ENCODE measurements around the gene YAF2.
"Not testable (repeated sequence)": the region's sequence is repeated elsewhere in the genome, so short reads cannot be mapped to it uniquely, and the experiment has no call there.

Gene YAF2

DNA sequence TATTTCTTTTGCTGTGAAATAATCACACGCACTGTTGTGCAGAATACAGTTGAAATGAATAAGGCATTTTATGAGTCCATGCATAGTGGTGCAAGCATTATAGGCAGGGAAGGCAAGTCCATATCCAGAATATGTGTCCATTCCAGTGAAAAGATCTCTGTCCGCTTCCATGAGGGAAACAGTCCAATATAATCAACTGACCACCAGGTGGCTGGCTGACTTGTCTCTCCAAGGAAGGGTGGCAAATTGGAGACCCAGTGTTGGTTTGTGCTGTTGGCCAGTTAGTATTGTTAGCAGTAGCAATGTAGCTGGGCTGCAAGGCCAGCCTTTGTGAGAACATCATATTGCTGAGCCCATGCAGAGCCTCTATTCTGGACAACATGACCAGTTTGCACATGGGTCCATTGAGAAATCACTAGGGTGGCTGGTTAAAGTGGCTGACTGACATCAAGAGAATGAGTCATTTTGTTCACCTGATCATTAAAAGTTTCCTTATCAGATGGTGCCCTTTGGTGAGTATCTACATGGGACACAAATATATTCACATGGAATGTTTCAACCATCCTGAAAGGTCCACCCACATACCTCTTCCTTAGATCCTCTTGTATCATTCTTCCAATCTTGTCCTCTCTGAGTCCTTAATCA lies 17.3 kb upstream of the YAF2 start:
- DNase-seq (ENCODE audit: low read depth): no peak

DNA sequence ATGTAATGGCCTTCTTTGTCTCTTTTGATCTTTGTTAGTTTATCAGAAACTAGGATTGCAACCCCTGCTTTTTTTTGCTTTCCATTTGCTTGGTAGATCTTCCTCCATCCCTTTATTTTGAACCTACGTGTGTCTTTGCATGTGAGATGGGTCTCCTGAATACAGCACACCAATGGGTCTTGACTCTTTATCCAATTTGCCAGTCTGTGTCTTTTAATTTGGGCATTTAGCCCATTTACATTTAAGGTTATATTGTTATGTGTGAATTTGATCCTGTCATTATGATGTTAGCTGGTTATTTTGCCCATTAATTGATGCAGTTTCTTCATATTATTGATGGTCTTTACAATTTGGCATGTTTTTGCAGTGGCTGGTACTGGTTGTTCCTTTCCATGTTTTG lies 14.6 kb upstream of the YAF2 start:
- DNase-seq (ENCODE audit: low read depth): not testable (repeated sequence)

DNA sequence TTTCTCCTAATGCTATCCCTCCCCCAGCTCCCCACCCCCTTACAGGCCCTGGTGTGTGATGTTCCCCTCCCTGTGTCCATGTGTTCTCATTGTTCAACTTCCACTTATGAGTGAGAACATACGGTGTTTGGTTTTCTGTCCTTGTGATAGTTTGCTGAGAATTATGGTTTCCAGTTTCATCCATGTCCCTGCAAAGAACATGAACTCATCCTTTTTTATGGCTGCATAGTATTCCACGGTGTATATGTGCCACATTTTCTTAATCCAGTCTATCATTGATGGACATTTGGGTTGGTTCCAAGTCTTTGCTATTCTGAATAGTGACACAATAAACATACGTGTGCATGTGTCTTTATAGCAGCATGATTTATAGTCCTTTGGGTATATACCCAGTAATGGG lies 11.0 kb upstream of the YAF2 start:
- DNase-seq (ENCODE audit: low read depth): not testable (repeated sequence)

DNA sequence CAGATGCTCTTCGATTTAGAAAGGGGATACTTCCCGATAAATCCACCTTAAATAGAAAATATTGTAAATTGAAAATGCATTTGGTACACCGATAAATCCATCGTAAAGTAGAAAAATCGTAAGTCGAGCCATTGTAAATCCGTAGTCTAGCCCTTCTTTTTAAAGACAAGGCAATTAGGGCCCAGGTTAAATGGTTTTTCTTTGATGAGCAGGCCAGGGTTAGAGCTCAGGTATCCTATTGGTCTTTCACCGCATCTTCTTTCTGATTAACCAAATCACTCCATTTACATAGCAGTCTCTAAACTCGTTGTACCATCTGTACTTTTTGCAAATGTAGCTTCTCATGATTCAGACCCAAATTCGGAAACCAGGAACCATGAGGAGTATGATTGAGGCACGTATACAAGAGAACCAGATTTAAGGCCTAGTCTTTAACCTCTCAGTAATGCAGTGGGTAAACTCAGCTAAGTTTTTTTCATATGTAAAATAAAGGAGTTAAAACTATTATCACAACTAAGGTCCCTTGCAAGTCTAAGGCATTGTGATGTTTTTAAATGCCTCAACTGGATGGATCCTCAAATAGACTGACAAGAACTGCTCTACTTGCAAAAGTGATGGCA lies 2.2 kb upstream of the YAF2 start:
- DNase-seq (ENCODE audit: low read depth): no peak

DNA sequence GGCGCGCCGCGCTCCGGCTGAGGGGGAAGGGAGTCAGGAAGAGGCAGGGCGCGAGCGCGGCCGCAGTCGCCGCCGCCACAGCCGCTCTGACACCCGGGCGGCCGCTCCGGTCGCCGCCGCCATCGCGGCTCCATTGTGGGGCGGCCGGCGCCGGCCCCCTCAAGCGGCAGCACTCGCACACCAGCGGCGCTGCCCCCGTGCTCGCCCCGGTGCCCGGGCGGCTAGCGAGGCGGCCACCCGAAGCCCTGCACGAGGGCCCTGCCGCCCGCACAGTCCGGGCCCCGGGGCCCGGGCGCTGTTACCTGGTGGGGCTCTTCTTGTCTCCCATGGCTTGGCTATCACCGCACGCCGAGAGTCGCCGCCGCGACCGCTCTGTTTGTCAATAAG lies 202 bp downstream of the YAF2 start:
- DNase-seq (ENCODE audit: low read depth): no peak

DNA sequence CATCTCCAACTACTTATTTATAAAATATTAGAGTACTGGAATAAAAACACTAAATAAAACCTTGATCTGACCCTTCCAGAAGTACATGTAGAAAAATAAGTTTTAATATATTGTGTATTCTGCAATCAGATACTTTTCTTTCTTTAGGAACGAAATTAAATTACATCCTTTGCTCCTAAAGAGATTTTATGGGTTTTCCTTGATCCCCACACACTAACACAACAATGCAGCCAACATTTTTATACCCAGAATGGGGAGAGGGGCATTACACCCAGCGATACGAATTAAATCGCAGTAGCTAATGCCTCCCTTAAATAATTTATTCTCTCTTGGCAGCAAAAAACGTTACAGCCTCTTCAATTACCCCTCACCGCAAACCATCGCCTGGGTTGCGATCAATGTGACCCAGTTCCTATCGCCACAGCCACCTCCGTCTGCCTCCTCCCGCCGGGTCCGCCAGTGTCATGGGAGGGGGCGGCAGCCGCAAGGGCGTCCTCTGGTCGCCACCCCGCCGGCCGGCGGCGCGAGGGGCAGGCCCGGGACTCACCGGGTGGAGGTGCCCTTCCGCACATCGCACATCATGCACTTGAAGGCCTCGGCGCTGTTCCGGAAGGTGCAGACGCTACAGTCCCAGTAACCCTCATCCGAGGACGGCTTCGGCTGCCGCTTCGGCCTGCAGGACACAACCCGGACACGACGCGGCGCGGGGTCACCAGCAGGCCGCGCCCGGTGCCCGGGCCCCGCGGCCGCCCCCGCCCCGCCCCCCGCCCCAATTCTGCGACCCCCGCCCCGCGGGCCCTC lies 796 bp downstream of the YAF2 start:
- peak; percentile 32 for DNase-seq (ENCODE audit: low read depth)

DNA sequence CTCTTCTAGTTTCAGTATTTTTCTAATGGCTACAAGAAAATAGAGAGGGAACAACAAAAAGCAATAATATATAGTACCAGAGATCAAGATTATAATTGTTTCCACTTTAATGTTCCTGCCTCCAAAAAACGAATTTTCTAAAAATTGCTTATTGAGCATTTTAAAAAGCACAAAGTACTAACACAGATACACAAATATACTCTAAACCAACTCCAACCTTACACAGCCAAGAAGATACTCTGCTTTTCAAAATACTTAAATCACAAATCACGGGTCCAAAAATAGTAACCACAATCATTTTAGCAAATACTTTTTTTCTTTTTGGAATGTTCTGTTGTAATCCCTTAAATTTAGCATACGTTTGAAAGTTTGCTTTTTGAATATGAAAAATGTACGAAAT lies 2.0 kb downstream of the YAF2 start:
- no peak for DNase-seq (ENCODE audit: low read depth)

DNA sequence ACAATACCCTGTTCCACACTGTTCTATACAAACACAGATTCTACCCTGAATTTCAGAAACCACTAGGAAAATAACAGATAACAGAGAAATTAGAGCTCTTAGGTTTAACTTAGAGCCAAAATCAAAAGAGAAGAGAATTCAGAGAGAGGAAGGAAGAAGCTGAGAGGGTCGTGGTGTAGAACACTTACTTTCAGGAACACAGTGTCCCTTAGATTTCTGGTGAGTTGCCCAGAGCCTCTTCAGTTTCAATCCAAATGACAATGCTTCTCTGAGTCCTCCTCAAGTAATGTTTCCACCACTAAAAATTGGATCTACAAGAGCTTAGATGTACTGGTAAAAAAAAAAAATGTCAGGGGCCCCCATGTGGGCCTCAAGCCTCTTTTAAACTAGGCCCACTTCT lies 2.6 kb downstream of the YAF2 start:
- DNase-seq (ENCODE audit: low read depth): no peak

DNA sequence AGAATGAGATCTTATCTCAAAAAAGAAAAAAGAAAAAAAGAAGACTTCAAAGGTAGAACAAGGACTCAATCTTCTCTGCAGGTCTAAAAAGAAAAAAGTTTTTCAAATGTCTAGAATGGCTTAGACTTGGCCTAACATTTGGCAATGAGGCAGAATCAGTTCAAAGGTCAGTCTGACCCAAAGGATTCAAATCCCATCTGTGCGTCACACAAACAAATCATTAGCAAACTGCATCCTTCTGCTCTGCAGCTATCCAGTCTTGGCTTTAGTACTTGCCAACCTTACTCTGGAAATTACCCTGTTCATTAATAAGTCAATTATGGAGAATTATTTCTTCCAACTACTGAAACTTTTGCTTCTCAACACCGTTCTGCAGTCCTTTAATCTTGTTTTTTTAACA lies 3.1 kb downstream of the YAF2 start:
- DNase-seq (ENCODE audit: low read depth): no peak

DNA sequence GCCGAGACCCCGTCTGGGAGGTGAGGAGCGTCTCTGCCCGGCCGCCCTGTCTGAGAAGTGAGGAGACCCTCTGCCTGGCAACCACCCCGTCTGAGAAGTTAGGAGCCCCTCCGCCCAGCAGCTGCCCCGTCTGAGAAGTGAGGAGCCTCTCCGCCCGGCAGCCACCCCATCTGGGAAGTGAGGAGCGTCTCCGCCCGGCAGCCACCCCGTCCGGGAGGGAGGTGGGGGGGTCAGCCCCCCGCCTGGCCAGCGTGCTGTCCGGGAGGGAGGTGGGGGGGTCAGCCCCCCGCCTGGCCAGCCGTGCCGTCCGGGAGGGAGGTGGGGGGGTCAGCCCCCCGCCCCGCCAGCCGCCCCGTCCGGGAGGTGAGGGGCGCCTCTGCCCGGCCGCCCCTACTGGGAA lies 10.5 kb downstream of the YAF2 start:
- not testable (repeated sequence) for DNase-seq (ENCODE audit: low read depth)

DNA sequence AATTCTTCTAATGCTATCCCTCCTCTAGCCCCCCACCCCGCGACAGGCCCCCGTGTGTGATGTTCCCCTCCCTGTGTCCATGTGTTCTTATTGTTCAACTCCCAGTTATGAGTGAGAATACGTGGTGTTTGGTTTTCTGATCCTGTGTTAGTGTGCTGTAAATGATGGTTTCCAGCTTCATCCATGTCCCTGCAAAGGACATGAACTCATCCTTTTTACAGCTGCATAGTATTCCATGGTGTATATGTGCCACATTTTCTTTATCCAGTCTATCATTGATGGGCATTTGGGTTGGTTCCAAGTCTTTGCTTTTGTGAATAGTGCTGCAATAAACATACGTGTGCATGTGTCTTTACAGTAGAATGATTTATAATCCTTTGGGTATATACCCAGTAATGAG lies 13.5 kb downstream of the YAF2 start:
- not testable (repeated sequence) for DNase-seq (ENCODE audit: low read depth)

DNA sequence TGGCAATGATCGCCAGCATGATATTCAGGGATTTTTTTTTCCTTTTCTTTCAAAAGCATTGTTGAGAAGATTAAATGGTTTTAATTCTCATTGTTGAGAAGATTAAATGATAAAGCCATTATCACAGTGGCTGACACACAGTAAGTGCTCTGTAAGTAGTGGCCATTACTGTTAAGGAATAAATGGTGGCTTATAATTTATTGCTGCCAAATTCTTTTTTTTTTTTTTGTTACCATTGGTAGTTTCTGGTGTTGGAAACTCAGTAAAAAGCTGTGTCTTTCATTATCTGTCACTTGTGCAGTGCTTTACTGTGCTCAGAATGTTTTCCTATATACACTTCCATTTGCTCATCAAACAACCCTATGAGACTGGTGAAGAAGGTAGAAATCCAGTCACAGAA lies 15.3 kb downstream of the YAF2 start:
- no peak for DNase-seq (ENCODE audit: low read depth)

DNA sequence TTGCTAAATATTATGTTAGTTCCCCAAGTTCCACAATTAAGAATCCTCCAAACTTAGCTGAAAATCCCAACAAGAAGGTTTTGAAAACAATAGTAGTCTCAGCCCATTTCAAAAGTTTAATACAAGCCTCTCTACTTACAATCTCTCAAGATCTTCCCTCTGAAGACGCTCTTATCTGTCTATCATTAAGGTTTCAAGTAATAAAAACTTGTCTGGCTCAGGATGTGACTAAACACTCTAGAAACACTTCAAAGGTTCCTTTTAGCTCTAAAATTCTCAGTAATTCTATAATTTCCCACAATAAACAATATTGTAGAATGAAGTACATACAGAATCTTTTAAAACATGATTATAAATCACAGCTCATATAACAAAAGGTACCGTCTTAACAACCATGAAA lies 16.3 kb downstream of the YAF2 start:
- no peak for DNase-seq (ENCODE audit: low read depth)

DNA sequence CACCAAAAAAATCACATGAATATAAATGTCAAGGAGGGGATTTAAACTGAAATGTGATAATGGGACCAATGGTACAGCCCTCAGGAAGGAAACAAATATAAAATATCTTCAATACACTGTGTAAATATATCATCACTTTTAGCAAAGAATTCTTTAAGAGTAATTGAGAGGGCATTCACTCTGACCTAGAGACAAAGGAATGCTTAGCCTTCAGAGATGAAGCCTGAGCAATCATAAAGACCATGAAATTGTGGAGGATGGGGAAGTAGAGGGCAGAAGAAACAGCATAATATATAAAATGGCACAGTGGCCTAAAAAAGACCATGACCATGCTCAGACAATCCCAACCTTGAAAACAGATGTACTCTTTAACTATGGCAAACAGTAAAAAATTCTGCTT lies 20.4 kb downstream of the YAF2 start:
- no peak for DNase-seq (ENCODE audit: low read depth)

DNA sequence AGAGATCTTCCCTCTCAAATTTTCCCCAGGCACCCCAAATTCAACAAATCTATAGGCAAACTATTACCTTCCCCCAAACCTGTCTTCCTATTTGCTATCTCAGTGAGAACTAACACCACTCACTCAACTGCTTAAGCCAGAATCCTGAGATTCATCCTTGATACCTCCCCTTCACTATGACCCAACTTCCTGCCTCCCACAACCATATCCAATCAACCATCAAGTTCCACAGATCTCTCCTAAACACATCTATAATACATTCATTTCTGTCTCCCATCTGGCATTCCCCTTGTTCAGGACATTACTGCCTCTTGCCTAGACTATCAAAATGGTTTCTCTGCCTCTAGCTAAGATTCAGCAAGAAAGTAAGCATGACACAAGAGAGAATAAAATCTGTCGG lies 21.3 kb downstream of the YAF2 start:
- DNase-seq (ENCODE audit: low read depth): no peak

DNA sequence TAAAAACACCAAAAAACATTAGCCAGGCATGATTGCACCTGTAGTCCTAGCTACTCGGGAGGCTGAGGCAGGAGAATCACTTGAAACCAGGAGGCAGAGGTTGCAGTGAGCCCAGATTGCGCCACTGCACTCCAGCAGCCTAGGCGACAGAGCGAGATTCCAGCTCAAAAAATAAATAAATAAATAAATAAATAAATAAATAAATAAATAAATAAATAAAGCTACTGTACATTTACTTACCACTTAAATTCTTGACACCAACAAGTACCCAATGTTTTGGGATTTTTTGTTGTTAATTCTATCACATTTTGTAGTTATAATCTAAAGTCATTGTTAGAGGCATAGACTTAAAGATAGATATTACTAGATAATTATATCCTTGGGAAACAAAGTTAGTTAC lies 22.3 kb downstream of the YAF2 start:
- not testable (repeated sequence) for DNase-seq (ENCODE audit: low read depth)

DNA sequence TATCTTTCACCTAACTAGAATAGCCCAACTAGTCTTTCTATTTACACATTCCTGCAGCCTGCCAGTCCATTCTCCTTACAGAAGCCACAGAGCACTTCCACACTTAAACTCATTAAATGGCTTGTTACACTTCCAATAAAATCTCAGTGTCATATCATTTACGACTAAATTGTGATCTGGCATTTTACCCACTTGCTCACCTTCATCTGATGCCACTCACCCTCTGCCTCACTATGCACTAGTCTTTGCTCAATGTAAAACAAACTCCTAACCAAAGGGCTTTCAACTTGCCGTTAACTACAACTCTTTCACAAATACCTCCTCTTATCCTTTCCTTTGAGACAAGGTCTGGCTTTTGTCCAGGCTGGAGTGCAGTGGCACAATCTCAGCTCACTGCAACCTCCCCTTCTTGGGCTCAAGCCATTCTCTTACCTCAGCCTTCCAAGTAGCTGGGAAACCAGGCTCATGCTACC lies 24.1 kb downstream of the YAF2 start:
- no peak for DNase-seq (ENCODE audit: low read depth)

DNA sequence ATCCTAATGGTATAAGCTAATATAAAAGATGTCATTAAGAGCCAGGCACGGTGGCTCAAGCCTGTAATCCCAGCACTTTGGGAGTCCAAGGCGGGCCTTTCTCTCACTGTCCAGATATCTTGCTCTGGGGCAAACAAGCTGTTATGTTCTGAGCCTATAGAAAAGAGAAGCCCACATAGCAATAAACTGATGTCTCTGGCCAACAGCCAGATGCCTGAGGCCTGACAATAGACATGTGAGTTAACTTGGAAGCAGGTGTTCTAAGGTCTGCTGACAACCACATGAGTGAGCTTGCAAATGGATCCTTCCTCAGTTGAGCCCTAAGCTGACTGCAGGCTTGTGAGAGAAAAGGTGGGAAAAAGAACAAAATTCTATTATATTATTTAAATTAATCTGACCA lies 25.0 kb downstream of the YAF2 start:
- no peak for DNase-seq (ENCODE audit: low read depth)

DNA sequence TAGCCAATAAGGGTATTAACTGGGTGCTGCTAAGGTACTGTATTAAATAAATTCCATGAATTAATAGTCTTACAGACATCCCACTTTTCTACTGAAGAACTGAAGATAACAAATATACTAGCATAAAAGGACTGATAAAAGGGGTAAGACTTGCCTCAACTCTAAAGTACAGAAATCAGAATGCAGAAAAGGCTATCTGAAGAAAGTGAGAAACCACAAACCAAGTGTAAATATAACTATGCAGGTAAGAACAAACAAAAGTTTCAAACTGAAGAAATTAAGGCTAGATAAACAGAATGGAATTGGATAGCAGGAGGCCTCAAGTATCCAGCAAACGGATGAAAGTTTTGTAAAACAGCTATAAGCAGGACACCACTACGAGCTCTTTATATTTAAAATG lies 29.5 kb downstream of the YAF2 start:
- DNase-seq (ENCODE audit: low read depth): no peak

DNA sequence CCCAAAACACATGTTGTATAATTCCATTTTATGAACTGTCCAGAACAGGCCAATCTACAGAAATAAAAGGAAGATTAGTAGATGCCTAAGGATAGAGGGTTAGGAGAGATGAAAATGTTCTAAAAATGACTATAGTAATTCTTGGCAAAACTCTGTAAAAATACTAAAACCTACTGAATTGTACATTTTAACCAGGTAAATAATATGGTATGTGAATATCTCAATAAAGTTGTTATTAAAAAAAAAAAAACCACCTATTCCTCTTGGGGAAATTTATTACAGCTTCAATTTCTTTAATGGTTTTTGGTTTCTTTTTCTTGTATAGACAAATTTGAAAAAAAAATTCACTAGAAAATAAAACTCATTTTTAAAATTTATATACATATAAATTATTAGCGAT lies 33.2 kb downstream of the YAF2 start:
- DNase-seq (ENCODE audit: low read depth): no peak

DNA sequence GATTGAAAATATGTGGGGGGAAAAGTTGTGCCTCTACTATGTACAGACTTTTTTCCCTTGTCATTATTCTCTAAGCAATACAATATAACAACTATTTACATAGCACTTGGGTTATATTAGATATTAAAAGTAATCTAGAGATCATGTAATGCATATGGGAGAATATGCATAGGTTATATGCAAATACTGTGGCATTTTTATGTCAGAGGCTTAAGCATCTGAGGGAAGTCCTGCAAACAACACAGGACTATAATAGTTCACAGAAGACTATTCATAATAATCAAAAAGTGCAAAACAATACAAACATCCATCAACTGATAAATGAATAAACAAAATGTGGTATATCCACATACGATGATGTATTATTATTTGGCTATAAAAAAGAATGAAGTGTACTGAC lies 33.7 kb downstream of the YAF2 start:
- DNase-seq (ENCODE audit: low read depth): no peak

DNA sequence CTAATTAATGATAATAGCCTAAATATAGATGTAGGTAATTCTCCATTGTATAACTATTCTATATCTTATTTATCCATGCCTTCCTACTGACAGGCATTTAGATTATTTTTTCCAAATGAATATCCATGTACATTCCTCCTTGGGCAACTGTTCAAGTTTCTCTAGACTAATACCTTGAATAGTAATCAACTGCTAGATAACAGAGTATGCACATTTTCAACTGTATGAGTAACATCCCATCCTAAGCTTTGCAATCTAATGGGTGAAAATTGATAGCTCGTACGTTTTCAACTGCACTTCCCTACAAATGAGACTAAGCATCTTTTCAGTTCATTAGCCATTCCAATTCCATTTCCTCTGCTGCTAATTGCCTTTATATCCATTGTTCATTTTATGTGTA lies 37.0 kb downstream of the YAF2 start:
- DNase-seq (ENCODE audit: low read depth): no peak

DNA sequence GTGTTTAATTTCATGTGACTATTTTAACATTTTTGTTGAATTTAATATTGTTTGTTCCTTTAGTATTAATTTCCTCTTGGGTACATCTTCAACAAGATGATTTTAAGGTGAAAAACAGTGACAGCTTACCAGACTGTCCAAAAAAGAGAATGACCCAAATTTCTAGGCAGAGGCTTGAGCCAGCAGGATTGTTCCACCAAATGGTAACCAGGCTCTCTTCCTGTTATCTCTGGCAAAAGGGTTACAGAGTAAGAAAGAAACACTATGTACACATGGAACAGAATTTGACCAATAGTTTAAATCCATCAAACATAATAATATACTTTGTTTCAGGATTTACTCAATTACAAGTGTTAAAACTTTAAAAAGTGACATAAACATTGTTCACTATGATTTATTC lies 39.0 kb downstream of the YAF2 start:
- no peak for DNase-seq (ENCODE audit: low read depth)

All from stimulated activated CD8-positive, alpha-beta memory T cell treated with anti-CD3 and anti-CD28 coated beads, Interleukin-15, amount 100 ng/mL, for 1 hour (primary cell).